Glomerular endothelial cell (primary cell): ENCODE results near the gene BCAS3. TPM values are rescaled to one million over a fixed set of nuclear protein-coding genes. Genes with fewer than 3 reads are reported as not detected.

ENCODE experiments used
- DNase-seq: peaks from one replicate; pipeline ENCODE4 v3.0.0-alpha.2; 2011; ENCODE audit warnings: low read depth, low spot score; ENCODE audit errors: extremely low read depth
- total RNA-seq: library from RNA; depleted of rRNA; stranded (reverse); fragments of >200 nt; gene quantifications from 2 replicates; pipeline ENCODE4 v1.2.3, GENCODE V29; 2015

BCAS3 gene
- total RNA-seq, 1 donor from 2014 or later: 52.3 TPM

GRCh38 chr17:61409301-61410112 is 731.9 kb downstream of the BCAS3 start:
- DNase-seq: no peak

- no peak for DNase-seq
Observed at GRCh38 chr17:61410141-61411010, 732.7 kb downstream of the BCAS3 start.

GRCh38 chr17:61411011-61411260 is 733.3 kb downstream of the BCAS3 start:
- DNase-seq: no peak

GRCh38 chr17:61411261-61412142 is 733.9 kb downstream of the BCAS3 start:
- no peak for DNase-seq

GRCh38 chr17:61412143-61412859 is 734.6 kb downstream of the BCAS3 start:
- DNase-seq: no peak

- DNase-seq: no peak
Observed at GRCh38 chr17:61412860-61413660, 735.4 kb downstream of the BCAS3 start.

GRCh38 chr17:61413661-61414126 is 736.0 kb downstream of the BCAS3 start:
- DNase-seq: no peak

GRCh38 chr17:61414141-61414935 is 736.7 kb downstream of the BCAS3 start:
- DNase-seq: no peak

- DNase-seq: no peak
Observed at GRCh38 chr17:61414936-61415251, 737.2 kb downstream of the BCAS3 start.

- no peak for DNase-seq
Observed at GRCh38 chr17:61415374-61416210, 737.9 kb downstream of the BCAS3 start.

- no peak for DNase-seq
Observed at GRCh38 chr17:61416211-61416539, 738.5 kb downstream of the BCAS3 start.

- DNase-seq: no peak
Observed at GRCh38 chr17:61416540-61417363, 739.1 kb downstream of the BCAS3 start.

GRCh38 chr17:61418449-61418848 is 740.8 kb downstream of the BCAS3 start:
- no peak for DNase-seq

GRCh38 chr17:61419496-61420046 is 741.9 kb downstream of the BCAS3 start:
- DNase-seq: no peak

- DNase-seq: no peak
Observed at GRCh38 chr17:61420052-61420451, 742.4 kb downstream of the BCAS3 start.

- no peak for DNase-seq
Observed at GRCh38 chr17:61420745-61421398, 743.2 kb downstream of the BCAS3 start.
